Liver (tissue), 9 donors: ENCODE results near the gene CCDC74A. TPM values are rescaled to one million over a fixed set of nuclear protein-coding genes. Genes with fewer than 3 reads are reported as not detected.
"Not testable (repeated sequence)": the region's sequence is repeated elsewhere in the genome, so short reads cannot be mapped to it uniquely, and the experiment has no call there.

Experiments
- DNase-seq: peaks from one replicate; pipeline ENCODE4 v3.0.0-alpha.2; 2017; ENCODE audit warnings: low spot score
- H3K27ac ChIP-seq, 2 donors: one replicate each; pipeline ENCODE4 v1.7.0; 2013; ENCODE audit warnings: inconsistent platforms in 2 of 2, low read length in 2 of 2, control low read depth in 1 of 2, low read depth in 1 of 2, mild to moderate bottlenecking in 1 of 2
- H3K27me3 ChIP-seq, 4 donors: one replicate each; pipeline versions ENCODE4 v1.6.1 to v1.7.0; 2013; ENCODE audit warnings: low read length in 3 of 4, inconsistent platforms in 1 of 4, mild to moderate bottlenecking in 1 of 4, moderate library complexity in 1 of 4; ENCODE audit not compliant: control insufficient read depth in 4 of 4, insufficient read depth in 4 of 4
- H3K36me3 ChIP-seq, 4 donors: one replicate each; pipeline versions ENCODE4 v1.6.1 to v1.7.0; 2013; ENCODE audit warnings: low read length in 3 of 4, mild to moderate bottlenecking in 3 of 4, low read depth in 1 of 4, moderate library complexity in 1 of 4; ENCODE audit not compliant: control insufficient read depth in 4 of 4, insufficient read depth in 3 of 4
- H3K4me1 ChIP-seq, 4 donors: one replicate each; pipeline versions ENCODE4 v1.6.1 to v1.7.0; 2013; ENCODE audit warnings: low read length in 3 of 4, mild to moderate bottlenecking in 3 of 4, moderate library complexity in 1 of 4; ENCODE audit not compliant: control insufficient read depth in 4 of 4, insufficient read depth in 4 of 4
- H3K4me3 ChIP-seq, 3 donors: one replicate each; pipeline versions ENCODE4 v1.6.1 to v1.7.0; 2013; ENCODE audit warnings: low read length in 3 of 3, control low read depth in 1 of 3, low read depth in 1 of 3, mild to moderate bottlenecking in 1 of 3
- H3K9ac ChIP-seq, 2 donors: one replicate each; pipeline ENCODE4 v1.7.0; 2013; ENCODE audit warnings: low read length in 2 of 2, mild to moderate bottlenecking in 2 of 2, moderate library complexity in 2 of 2, control low read depth in 1 of 2, low read depth in 1 of 2
- H3K9me3 ChIP-seq, 4 donors: one replicate each; pipeline versions ENCODE4 v1.6.1 to v1.7.0; 2013; ENCODE audit warnings: low read length in 3 of 4; ENCODE audit not compliant: control insufficient read depth in 4 of 4
- ATF3 ChIP-seq: IDR thresholded peaks from 2 replicates; pipeline ENCODE4 v1.6.1; 2016; ENCODE audit warnings: antibody characterized with exemption
- GABPA ChIP-seq, 2 donors: IDR thresholded peaks in 1 of 2; conservative IDR thresholded peaks in 1 of 2; 2 replicates each; pipeline ENCODE4 v1.6.1; 2016; ENCODE audit warnings: antibody characterized with exemption in 2 of 2, mild to moderate bottlenecking in 1 of 2, moderate library complexity in 1 of 2
- HNF4A ChIP-seq, 2 donors: conservative IDR thresholded peaks; 2 replicates each; pipeline ENCODE4 v1.6.1; 2016; ENCODE audit warnings: antibody characterized with exemption in 2 of 2, mild to moderate bottlenecking in 2 of 2
- HNF4G ChIP-seq: IDR thresholded peaks from 2 replicates; pipeline ENCODE4 v1.6.1; 2016; ENCODE audit warnings: antibody characterized with exemption
- JUND ChIP-seq, 2 donors: IDR thresholded peaks; 2 replicates each; pipeline ENCODE4 v1.6.1; 2016; ENCODE audit warnings: antibody characterized with exemption in 2 of 2
- MAX ChIP-seq: IDR thresholded peaks from 2 replicates; pipeline ENCODE4 v1.6.1; 2016; ENCODE audit warnings: antibody characterized with exemption
- NR2F2 ChIP-seq: IDR thresholded peaks from 2 replicates; pipeline ENCODE4 v1.6.1; 2016; ENCODE audit warnings: antibody characterized with exemption
- RAD21 ChIP-seq, 2 donors: IDR thresholded peaks; 2 replicates each; pipeline ENCODE4 v1.6.1; 2016; ENCODE audit warnings: antibody characterized with exemption in 2 of 2, mild to moderate bottlenecking in 2 of 2
- SP1 ChIP-seq: IDR thresholded peaks from 2 replicates; pipeline ENCODE4 v1.6.1; 2018; ENCODE audit warnings: antibody characterized with exemption, mild to moderate bottlenecking
- WGBS: extraction: QIAGEN DNeasy Blood & Tissue Kit; methylation state at CpG from one replicate; pipeline ENCODE4 v1.1.7; 2013; 5-methylcytosine and 5-hydroxymethylcytosine counted together
- polyA plus RNA-seq, 2 donors: library from polyadenylated mRNA; stranded (reverse) in 1 of 2; unstranded in 1 of 2; fragments of 200-250 nt in 1 of 2; fragments of >200 nt in 1 of 2; fragmentation: Nextera tagmentation in 1 of 2; extraction: Ambion mirVana in 1 of 2; gene quantifications; one replicate each; pipeline versions ENCODE4 v1.2.1 to v1.2.3, GENCODE V29; 2013 to 2015
- total RNA-seq, 2 donors: library from RNA; depleted of rRNA; stranded (reverse); fragments of >200 nt; gene quantifications; one replicate each; pipeline ENCODE4 v1.2.3, GENCODE V29; 2014
- TF ChIP-seq, protein P1 (sequence below): IDR thresholded peaks from 2 replicates; pipeline ENCODE4 v1.6.1; 2016; ENCODE audit warnings: antibody characterized with exemption
- TF ChIP-seq, protein P2 (sequence below): fragments of 150-350 bp; IDR thresholded peaks from 2 replicates; pipeline ENCODE4 v1.5.1; 2017; ENCODE audit warnings: improper control_type of control experiment, low read depth, low read length; ENCODE audit not compliant: missing input control
- donor health status: healthy.
- donor health status: healthy.
- donor health status: healthy.
- donor health status: healthy.
- donor health status: healthy.

The CCDC74A gene
- total and polyA plus RNA-seq, 4 donors, result 0.37 to 1.1 (median 0.47) TPM

GRCh38 chr2:131534965-131535364, 7.3 kb downstream of the CCDC74A start:
- DNase-seq, result not testable (repeated sequence)
- 87% methylated on average over 11 of the region's 11 CpGs for WGBS

DNA sequence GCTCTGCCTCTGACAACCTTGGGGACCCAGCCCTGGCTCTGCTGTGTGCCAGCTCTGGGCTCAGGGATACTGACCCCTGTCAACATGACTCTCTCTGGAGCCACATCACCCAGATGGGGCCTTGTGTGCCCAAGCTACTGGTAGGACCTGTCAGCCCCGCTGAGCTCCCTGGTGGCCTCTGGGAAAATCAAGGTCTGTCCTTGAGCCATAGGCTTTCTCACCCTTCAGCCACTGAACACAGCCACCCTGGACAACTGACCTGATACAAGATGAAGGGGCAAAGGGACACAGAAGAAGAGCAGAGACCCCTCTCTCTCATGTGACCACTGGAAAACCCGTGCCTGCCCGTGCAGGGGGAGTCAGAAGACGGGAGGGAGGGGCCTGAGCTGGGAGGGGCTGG, 7.8 kb downstream of the CCDC74A start:
- no peaks in the 10 kb centered on the region for H3K36me3 ChIP-seq
- H3K4me3 ChIP-seq, result no peak overlapping the region
- no peak for DNase-seq
- TF ChIP-seq JUND (IDR thresholded peaks at IDR 0.05), result no peak
- no peak for TF ChIP-seq MAX
- TF ChIP-seq, protein P1, sequence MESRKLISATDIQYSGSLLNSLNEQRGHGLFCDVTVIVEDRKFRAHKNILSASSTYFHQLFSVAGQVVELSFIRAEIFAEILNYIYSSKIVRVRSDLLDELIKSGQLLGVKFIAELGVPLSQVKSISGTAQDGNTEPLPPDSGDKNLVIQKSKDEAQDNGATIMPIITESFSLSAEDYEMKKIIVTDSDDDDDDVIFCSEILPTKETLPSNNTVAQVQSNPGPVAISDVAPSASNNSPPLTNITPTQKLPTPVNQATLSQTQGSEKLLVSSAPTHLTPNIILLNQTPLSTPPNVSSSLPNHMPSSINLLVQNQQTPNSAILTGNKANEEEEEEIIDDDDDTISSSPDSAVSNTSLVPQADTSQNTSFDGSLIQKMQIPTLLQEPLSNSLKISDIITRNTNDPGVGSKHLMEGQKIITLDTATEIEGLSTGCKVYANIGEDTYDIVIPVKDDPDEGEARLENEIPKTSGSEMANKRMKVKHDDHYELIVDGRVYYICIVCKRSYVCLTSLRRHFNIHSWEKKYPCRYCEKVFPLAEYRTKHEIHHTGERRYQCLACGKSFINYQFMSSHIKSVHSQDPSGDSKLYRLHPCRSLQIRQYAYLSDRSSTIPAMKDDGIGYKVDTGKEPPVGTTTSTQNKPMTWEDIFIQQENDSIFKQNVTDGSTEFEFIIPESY, result no peak
- TF ChIP-seq SP1, result no peak
- no peak for TF ChIP-seq ATF3
- no peak for TF ChIP-seq HNF4A (conservative IDR thresholded peaks at IDR 0.05)
- TF ChIP-seq RAD21 (IDR thresholded peaks at IDR 0.05), result no peak
- TF ChIP-seq, protein P2, sequence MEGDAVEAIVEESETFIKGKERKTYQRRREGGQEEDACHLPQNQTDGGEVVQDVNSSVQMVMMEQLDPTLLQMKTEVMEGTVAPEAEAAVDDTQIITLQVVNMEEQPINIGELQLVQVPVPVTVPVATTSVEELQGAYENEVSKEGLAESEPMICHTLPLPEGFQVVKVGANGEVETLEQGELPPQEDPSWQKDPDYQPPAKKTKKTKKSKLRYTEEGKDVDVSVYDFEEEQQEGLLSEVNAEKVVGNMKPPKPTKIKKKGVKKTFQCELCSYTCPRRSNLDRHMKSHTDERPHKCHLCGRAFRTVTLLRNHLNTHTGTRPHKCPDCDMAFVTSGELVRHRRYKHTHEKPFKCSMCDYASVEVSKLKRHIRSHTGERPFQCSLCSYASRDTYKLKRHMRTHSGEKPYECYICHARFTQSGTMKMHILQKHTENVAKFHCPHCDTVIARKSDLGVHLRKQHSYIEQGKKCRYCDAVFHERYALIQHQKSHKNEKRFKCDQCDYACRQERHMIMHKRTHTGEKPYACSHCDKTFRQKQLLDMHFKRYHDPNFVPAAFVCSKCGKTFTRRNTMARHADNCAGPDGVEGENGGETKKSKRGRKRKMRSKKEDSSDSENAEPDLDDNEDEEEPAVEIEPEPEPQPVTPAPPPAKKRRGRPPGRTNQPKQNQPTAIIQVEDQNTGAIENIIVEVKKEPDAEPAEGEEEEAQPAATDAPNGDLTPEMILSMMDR, result no peak
- TF ChIP-seq GABPA (IDR thresholded peaks at IDR 0.05 in 1 of 2, conservative IDR thresholded peaks at IDR 0.05 in 1 of 2), result no peak
- TF ChIP-seq NR2F2, result no peak
- no peak for TF ChIP-seq HNF4G
- 82% methylated on average over 4 of the region's 4 CpGs for WGBS
- H3K9me3 ChIP-seq, result no peaks in the 10 kb centered on the region
- H3K27ac ChIP-seq, result no peak overlapping the region
- no peaks in the 10 kb centered on the region for H3K27me3 ChIP-seq
- no peaks in the 10 kb centered on the region for H3K4me1 ChIP-seq
- no peak overlapping the region for H3K9ac ChIP-seq

More at GRCh38 chr2:131534965-131535364, 7.3 kb downstream of the CCDC74A start:
- not testable (repeated sequence) for H3K36me3 ChIP-seq, H3K9ac ChIP-seq, H3K27me3 ChIP-seq, H3K4me3 ChIP-seq, H3K27ac ChIP-seq, H3K4me1 ChIP-seq, H3K9me3 ChIP-seq

DNA sequence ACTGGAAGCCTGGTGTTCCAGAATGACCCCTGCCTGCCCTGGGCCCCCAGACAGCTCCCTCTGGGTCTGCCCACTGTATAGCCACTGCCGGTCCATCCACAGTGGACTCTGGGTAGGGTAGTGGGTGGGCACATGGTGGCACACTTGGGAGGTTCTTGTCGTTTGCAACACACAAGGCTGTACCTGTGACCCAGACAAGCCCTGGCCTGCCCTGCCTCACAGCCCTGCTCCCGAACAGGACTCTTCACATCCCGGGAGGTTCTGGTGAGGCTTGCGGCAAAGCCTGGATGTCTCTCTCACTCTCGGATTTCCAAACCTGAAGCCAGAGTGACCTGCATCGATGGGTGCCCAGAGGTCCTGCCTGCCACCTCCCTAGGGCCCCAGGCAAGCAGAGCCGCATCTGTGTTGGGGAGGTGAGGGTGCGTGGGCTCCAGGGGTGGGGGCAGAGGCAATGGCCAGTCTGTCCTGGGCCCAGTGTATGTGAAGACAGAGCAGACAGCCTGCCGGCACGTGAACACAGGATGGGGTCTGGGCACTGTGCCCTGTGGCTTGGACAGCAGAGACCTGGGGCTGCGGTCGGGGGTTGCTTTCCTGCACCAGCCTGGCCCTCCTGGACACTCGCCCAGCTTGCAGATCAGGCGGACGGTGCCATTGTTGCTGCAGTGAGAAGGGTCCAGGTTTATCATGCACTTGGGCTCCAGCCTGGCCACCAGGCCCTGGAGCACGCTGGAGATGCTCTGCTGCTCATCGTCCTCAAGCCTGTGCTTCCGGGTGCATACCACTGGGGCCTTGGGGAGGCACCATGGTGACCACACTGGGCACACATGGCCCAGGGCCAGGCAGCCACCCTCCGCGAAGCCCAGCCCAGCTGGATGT, 8.5 kb downstream of the CCDC74A start:
- not testable (repeated sequence) for DNase-seq, H3K9ac ChIP-seq, H3K4me3 ChIP-seq, H3K36me3 ChIP-seq, H3K9me3 ChIP-seq, H3K4me1 ChIP-seq, H3K27ac ChIP-seq, H3K27me3 ChIP-seq
- WGBS, result 88% methylated on average over 21 of the region's 21 CpGs

DNA sequence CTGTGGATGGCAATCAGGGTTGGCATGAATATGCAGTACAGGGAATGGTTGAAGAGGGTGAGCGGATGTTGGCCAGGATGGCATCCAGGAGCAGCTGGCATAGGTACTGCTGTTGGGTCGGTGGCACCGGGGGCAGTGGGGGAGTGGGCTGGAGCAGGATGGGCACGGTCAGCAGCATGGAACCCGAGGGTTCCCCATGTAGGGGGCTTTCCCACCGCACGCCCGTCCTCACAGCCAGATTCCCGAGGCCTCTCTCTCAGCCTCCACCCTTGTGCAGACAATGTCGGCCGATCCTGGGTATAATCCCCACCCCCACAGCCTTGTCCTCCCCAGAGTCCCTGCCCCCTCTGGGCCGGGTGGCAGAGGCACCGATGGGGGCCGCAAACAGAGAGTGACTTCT, 9.2 kb downstream of the CCDC74A start:
- DNase-seq, H3K36me3 ChIP-seq, H3K27me3 ChIP-seq, H3K27ac ChIP-seq, H3K9ac ChIP-seq, H3K9me3 ChIP-seq, H3K4me3 ChIP-seq, H3K4me1 ChIP-seq: not testable (repeated sequence)
- WGBS, result 93% methylated on average over 14 of the region's 14 CpGs

GRCh38 chr2:131538856-131539255, 11.2 kb downstream of the CCDC74A start:
- not testable (repeated sequence) for H3K4me1 ChIP-seq, H3K9ac ChIP-seq, H3K27me3 ChIP-seq, H3K4me3 ChIP-seq, H3K9me3 ChIP-seq, H3K27ac ChIP-seq, DNase-seq, H3K36me3 ChIP-seq
- 93% methylated on average over 13 of the region's 13 CpGs for WGBS
